ENCODE data around the gene GADD45B. TPM values are rescaled to one million over a fixed set of nuclear protein-coding genes. Genes with fewer than 3 reads are reported as not detected.

Gene GADD45B
- total RNA-seq, 2 donors from 2014 or later: 16.5 to 23.6 TPM

DNA sequence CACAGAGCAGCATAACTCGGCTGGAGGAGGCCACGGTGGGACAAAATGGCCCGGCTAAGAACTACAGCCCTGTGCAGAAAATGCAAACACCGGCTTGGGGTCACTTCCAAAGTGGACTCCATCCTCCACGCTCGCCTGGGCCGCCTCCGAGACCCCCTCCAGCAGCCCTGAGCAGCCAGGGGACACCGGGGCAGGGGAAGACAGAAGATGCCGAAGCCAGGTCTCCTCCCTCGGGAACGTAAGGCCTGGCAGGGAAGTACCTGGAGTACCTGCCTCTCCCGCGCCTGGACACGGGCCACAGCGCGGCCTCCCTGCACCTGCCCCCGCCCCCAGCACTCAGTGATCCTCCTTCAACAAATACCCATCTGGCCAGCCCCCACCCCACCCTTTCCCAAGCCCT is 24.2 kb upstream of the GADD45B start:
- no peaks in the 10 kb centered on the region for H3K9me3 ChIP-seq (ENCODE audit: control insufficient read depth, low read length)
- Mint-ChIP-seq H3K27me3 (ENCODE audit: insufficient read depth) (no peaks in the 10 kb centered on the region), H3K27ac (no peak overlapping the region), H3K36me3 (ENCODE audit: low read depth) (peaks cover 12% of the 10 kb centered on the region), H3K4me1 (peaks cover 8% of the 10 kb centered on the region), H3K9me3 (no peaks in the 10 kb centered on the region), H3K4me3 (no peak overlapping the region)
- no peaks in the 10 kb centered on the region for H3K27me3 ChIP-seq (ENCODE audit: control insufficient read depth, insufficient read depth, low read length, poor library complexity, severe bottlenecking)
- TF ChIP-seq, protein P1, sequence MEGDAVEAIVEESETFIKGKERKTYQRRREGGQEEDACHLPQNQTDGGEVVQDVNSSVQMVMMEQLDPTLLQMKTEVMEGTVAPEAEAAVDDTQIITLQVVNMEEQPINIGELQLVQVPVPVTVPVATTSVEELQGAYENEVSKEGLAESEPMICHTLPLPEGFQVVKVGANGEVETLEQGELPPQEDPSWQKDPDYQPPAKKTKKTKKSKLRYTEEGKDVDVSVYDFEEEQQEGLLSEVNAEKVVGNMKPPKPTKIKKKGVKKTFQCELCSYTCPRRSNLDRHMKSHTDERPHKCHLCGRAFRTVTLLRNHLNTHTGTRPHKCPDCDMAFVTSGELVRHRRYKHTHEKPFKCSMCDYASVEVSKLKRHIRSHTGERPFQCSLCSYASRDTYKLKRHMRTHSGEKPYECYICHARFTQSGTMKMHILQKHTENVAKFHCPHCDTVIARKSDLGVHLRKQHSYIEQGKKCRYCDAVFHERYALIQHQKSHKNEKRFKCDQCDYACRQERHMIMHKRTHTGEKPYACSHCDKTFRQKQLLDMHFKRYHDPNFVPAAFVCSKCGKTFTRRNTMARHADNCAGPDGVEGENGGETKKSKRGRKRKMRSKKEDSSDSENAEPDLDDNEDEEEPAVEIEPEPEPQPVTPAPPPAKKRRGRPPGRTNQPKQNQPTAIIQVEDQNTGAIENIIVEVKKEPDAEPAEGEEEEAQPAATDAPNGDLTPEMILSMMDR (conservative IDR thresholded peaks at IDR 0.05): no peak
- no peaks in the 10 kb centered on the region for H3K4me1 ChIP-seq (ENCODE audit: control insufficient read depth, insufficient read depth, low read length)
- no peak overlapping the region for H3K9ac ChIP-seq (ENCODE audit: extremely low read depth, low read length, poor library complexity, severe bottlenecking)
- 91 to 94% methylated on average over 9 to 18 of the region's 18 CpGs for WGBS, 2 experiments (ENCODE audit: insufficient coverage in 1 of 2, insufficient read length in 1 of 2)
- H3K36me3 ChIP-seq (ENCODE audit: control insufficient read depth, insufficient read depth, low read length): peaks cover 22% of the 10 kb centered on the region
- no peak overlapping the region for H3K27ac ChIP-seq (ENCODE audit: low read depth, low read length)
- H3K4me3 ChIP-seq (ENCODE audit: low read length): no peak overlapping the region
- no peak for DNase-seq

DNA sequence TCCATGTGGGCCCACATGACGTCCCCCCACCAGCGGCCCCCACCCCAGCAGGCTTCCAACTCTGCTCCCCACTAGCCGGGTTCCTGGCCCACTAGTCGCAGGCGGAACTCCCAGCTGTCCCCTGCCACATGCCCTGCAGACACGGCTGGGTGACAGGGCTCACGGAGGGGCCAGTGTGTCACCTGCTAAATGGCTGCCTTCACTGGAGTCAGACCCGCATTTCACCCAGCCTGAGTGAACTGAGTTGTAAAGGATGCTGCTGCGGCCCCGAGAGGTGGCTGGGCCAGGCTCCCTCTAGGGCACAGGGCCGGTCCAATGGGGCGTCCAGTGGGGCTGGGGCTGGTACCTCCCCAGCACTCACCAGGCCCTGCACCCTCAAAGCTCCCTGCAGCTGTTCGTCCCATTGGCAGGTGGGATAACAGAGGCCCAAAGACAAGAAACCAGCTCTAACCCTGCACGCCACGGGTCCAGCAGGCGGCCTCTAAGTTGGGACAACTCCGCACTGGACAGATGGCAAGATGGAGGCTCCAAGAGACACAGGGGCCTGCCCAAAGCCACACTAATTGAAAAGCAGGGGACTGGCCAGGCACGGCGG is 22.4 kb upstream of the GADD45B start:
- Histone ChIP-seq H3K9ac (ENCODE audit: extremely low read depth, low read length, poor library complexity, severe bottlenecking) (no peak overlapping the region), H3K27me3 (ENCODE audit: control insufficient read depth, insufficient read depth, low read length, poor library complexity, severe bottlenecking) (no peaks in the 10 kb centered on the region), H3K4me1 (ENCODE audit: control insufficient read depth, insufficient read depth, low read length) (no peaks in the 10 kb centered on the region), H3K27ac (ENCODE audit: low read depth, low read length) (no peak overlapping the region), H3K4me3 (ENCODE audit: low read length) (no peak overlapping the region), H3K9me3 (ENCODE audit: control insufficient read depth, low read length) (no peaks in the 10 kb centered on the region), H3K36me3 (ENCODE audit: control insufficient read depth, insufficient read depth, low read length) (peaks cover 22% of the 10 kb centered on the region)
- Mint-ChIP-seq H3K4me3 (peak overlapping the region; percentile 76), H3K27ac (no peak overlapping the region), H3K9me3 (no peaks in the 10 kb centered on the region), H3K4me1 (peaks cover 10% of the 10 kb centered on the region), H3K36me3 (ENCODE audit: low read depth) (peaks cover 12% of the 10 kb centered on the region), H3K27me3 (ENCODE audit: insufficient read depth) (no peaks in the 10 kb centered on the region)
- 93% methylated on average over 16 to 19 of the region's 19 CpGs for WGBS, 2 experiments (ENCODE audit: insufficient coverage in 1 of 2, insufficient read length in 1 of 2)
- peak; percentile 42 for DNase-seq
- TF ChIP-seq, protein P1 (conservative IDR thresholded peaks at IDR 0.05): no peak

DNA sequence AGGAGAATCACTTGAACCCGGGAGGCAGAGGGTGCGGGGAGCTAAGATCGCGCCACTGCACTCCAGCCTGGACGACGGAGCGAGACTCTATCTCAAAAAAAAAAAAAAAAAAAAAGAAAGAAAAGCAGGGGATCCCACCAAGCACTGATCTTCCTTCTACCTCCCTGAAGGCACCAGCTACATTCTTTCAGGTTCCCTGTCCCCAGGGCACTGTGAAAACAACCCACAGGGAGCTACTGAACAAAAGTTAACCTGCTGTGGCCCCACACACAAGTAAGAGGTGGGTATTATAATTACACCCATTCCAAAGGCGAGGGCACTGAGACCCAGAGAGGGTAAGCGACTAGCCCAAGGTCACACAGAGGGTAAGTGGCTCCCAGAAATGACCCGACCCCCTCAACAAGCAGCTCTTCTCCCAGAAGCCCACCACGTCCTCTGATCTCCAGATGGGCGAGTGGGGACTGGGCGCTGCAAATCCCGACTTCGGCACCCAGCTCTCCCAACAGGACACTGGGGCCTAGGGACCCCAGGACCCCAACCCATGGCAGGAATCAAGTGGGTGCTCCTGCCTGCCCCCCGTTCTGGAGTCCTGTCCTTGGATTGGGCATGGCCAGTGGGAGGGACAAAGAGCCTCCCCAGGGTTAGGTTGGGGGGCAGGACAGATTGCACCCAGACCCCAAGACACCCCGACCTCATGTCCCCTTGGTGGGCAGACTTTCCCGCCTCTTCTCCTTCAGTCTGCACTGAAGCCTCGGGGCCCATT is 21.5 kb upstream of the GADD45B start:
- Mint-ChIP-seq H3K36me3 (ENCODE audit: low read depth) (peaks cover 7% of the 10 kb centered on the region), H3K27ac (peak overlapping the region; percentile 86), H3K27me3 (ENCODE audit: insufficient read depth) (no peaks in the 10 kb centered on the region), H3K9me3 (no peaks in the 10 kb centered on the region), H3K4me3 (peak overlapping the region; percentile 76), H3K4me1 (peaks cover 10% of the 10 kb centered on the region)
- Histone ChIP-seq H3K9ac (ENCODE audit: extremely low read depth, low read length, poor library complexity, severe bottlenecking) (no peak overlapping the region), H3K27ac (ENCODE audit: low read depth, low read length) (no peak overlapping the region), H3K36me3 (ENCODE audit: control insufficient read depth, insufficient read depth, low read length) (peaks cover 16% of the 10 kb centered on the region), H3K27me3 (ENCODE audit: control insufficient read depth, insufficient read depth, low read length, poor library complexity, severe bottlenecking) (no peaks in the 10 kb centered on the region), H3K4me3 (ENCODE audit: low read length) (peak overlapping the region; percentile 88), H3K4me1 (ENCODE audit: control insufficient read depth, insufficient read depth, low read length) (no peaks in the 10 kb centered on the region), H3K9me3 (ENCODE audit: control insufficient read depth, low read length) (no peaks in the 10 kb centered on the region)
- TF ChIP-seq, protein P1 (conservative IDR thresholded peaks at IDR 0.05): no peak
- no peak for DNase-seq
- 83 to 95% methylated on average over 6 to 19 of the region's 19 CpGs for WGBS, 2 experiments (ENCODE audit: insufficient coverage in 1 of 2, insufficient read length in 1 of 2)
